ENCODE results near the gene PGGT1B.

- TF ChIP-seq SUZ12 (IDR thresholded peaks at IDR 0.05; ENCODE audit: extremely low read depth, insufficient read depth, insufficient read length), result no peak
- TF ChIP-seq ZNF274 (IDR thresholded peaks at IDR 0.05; ENCODE audit: low read depth, low read length), result no peak
Measured at GRCh38 chr5:115308815-115309214, 46.1 kb upstream of the PGGT1B start.

Measured in NT2/D1 (cell line).